HG03342 (cell line): Measurements from ENCODE around the gene PKD2.
"Not testable (repeated sequence)": the region's sequence is repeated elsewhere in the genome, so short reads cannot be mapped to it uniquely, and the experiment has no call there.

ENCODE experiments used
- ATAC-seq: cut with Tn5 transposase; IDR thresholded peaks from one replicate; pipeline ENCODE4 v1.9.1; 2021; ENCODE audit warnings: mild to moderate bottlenecking, moderate library complexity; ENCODE audit not compliant: unreplicated experiment

The PKD2 gene

GRCh38 chr4:88108747-88109122 is 101.3 kb downstream of the PKD2 start:
- no peak for ATAC-seq

- no peak for ATAC-seq
Observed at GRCh38 chr4:88109123-88109881, 101.9 kb downstream of the PKD2 start.

GRCh38 chr4:88110826-88111225 is 103.4 kb downstream of the PKD2 start:
- ATAC-seq, result no peak

- no peak for ATAC-seq
Observed at GRCh38 chr4:88112856-88113255, 105.4 kb downstream of the PKD2 start.

- no peak for ATAC-seq
Observed at GRCh38 chr4:88115587-88115986, 108.2 kb downstream of the PKD2 start.

- ATAC-seq, result no peak
Observed at GRCh38 chr4:88119943-88120342, 112.5 kb downstream of the PKD2 start.

GRCh38 chr4:88122260-88122659 is 114.8 kb downstream of the PKD2 start:
- not testable (repeated sequence) for ATAC-seq
